Right lobe of liver (tissue), 6 donors: ENCODE results near the gene BTBD6. TPM values are rescaled to one million over a fixed set of nuclear protein-coding genes. Genes with fewer than 3 reads are reported as not detected.

Source experiments
- ATAC-seq, 4 donors: fragments of 200-7000 bp; cut with Tn5 transposase; one replicate each; pipeline ENCODE4 v1.9.1; 2020; ENCODE audit warnings: mild to moderate bottlenecking in 4 of 4, moderate library complexity in 4 of 4
- DNase-seq, 3 donors: peaks; one replicate each; pipeline ENCODE4 v3.0.0-alpha.2; 2020
- H3K27ac ChIP-seq, 3 donors: fragments of 200-600 bp; one replicate each; pipeline ENCODE4 v1.8.0; 2022
- H3K27me3 ChIP-seq, 2 donors: fragments of 200-600 bp; one replicate each; pipeline ENCODE4 v1.8.0; 2022
- H3K36me3 ChIP-seq, 4 donors: fragments of 200-600 bp; sonication (generic) in 1 of 4; one replicate each; pipeline versions ENCODE4 v1.5.1 to v1.8.0; 2017 to 2022; ENCODE audit warnings: control low read depth in 1 of 4
- H3K4me1 ChIP-seq, 4 donors: fragments of 200-600 bp; sonication (generic) in 1 of 4; one replicate each; pipeline versions ENCODE4 v1.5.1 to v1.8.0; 2017 to 2022; ENCODE audit warnings: control low read depth in 1 of 4
- H3K4me3 ChIP-seq, 3 donors: fragments of 200-600 bp; one replicate each; pipeline ENCODE4 v1.8.0; 2022
- H3K9me3 ChIP-seq, 4 donors: fragments of 200-600 bp; sonication (generic) in 1 of 4; one replicate each; pipeline versions ENCODE4 v1.5.1 to v1.8.0; 2017 to 2022; ENCODE audit warnings: control low read depth in 1 of 4
- POLR2A ChIP-seq: fragments of 450-650 bp; IDR thresholded peaks from one replicate; pipeline ENCODE4 v1.6.1; 2017; ENCODE audit warnings: antibody characterized with exemption, mild to moderate bottlenecking
- WGBS: methylation state at CpG from one replicate; pipeline ENCODE4 v1.1.6; 2018; ENCODE audit warnings: low coverage, low lambda C conversion rate; ENCODE audit not compliant: insufficient coverage; ENCODE audit errors: missing lambda C conversion rate; 5-methylcytosine and 5-hydroxymethylcytosine counted together
- intact Hi-C, 2 donors: fragments of 100-400 bp; cut with DNase I; formaldehyde crosslinking; loops; one replicate each; pipeline versions ENCODE4 v1.11.2 to v1.14.1; 2022
- total RNA-seq, 6 experiments: library from RNA; depleted of rRNA in 2 of 6; stranded (reverse); fragments of >200 nt in 2 of 6; fragmentation: NEBNext Ultra II Directional in 3 of 6; extraction: Animal tissue kit (Norgen Biotek cat#: 25700) in 3 of 6; gene quantifications; one replicate each; pipeline versions ENCODE4 v1.1.0 to v1.2.4, GENCODE V29; 2016 to 2023
- TF ChIP-seq, protein P1 (sequence below), 4 donors: fragments of 200-600 bp in 3 of 4; fragments of 450-650 bp in 1 of 4; IDR thresholded peaks; one replicate each; pipeline versions ENCODE4 v1.5.1 to v1.8.0; 2016 to 2022; ENCODE audit warnings: antibody characterized with exemption in 4 of 4, mild to moderate bottlenecking in 2 of 4
- donor health status: DM: no; HTN: yes; CAD: no.
- donor health status: DM: no; HTN: no; CAD: no.
- donor health status: DM: no; HTN: no; CAD: no.
- donor health status: DM: no; HTN: yes; CAD: no.
- donor health status: DM: no; HTN: yes; CAD: no.

BTBD6 gene
- total RNA-seq, 6 experiments from 2014 or later, result 16.5 to 25.0 (median 17.7) TPM

DNA sequence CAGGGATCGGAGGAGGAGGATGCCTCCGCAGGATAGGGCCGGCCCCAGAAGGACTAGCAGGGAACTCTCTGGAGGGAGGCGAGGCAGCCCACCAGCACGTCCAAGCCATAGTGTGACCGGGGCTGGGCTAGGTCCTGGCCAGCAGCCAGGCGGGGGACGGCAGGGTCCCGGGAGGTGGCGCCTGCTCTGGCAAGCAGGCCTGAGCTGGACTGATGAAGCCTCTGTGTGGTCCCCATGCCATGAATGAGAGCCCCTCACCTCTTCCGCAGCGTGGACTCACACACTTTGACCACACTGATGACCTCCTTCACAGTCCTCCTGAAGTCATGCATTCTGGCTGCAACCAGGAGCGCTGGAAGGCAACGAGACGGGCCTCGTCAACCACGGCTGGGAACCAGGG is 19.8 kb upstream of the BTBD6 start:
- DNase-seq (peak in 1 of 3 donors; percentile 30), ATAC-seq (peak in 1 of 4 donors; percentile 47)
- no peaks in the 10 kb centered on the region for H3K27me3 ChIP-seq
- no peaks in the 10 kb centered on the region for H3K4me1 ChIP-seq
- H3K4me3 ChIP-seq, result no peak overlapping the region
- TF ChIP-seq POLR2A, result no peak
- TF ChIP-seq, protein P1, sequence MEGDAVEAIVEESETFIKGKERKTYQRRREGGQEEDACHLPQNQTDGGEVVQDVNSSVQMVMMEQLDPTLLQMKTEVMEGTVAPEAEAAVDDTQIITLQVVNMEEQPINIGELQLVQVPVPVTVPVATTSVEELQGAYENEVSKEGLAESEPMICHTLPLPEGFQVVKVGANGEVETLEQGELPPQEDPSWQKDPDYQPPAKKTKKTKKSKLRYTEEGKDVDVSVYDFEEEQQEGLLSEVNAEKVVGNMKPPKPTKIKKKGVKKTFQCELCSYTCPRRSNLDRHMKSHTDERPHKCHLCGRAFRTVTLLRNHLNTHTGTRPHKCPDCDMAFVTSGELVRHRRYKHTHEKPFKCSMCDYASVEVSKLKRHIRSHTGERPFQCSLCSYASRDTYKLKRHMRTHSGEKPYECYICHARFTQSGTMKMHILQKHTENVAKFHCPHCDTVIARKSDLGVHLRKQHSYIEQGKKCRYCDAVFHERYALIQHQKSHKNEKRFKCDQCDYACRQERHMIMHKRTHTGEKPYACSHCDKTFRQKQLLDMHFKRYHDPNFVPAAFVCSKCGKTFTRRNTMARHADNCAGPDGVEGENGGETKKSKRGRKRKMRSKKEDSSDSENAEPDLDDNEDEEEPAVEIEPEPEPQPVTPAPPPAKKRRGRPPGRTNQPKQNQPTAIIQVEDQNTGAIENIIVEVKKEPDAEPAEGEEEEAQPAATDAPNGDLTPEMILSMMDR (IDR thresholded peaks at IDR 0.05), result no peak
- H3K36me3 ChIP-seq, result peaks cover 0 to 12% (median 1%) of the 10 kb centered on the region in 4 donors
- intact Hi-C loops, result no loop called here
- H3K27ac ChIP-seq, result no peak overlapping the region
- no peaks in the 10 kb centered on the region for H3K9me3 ChIP-seq
- WGBS, result 88% methylated on average over 6 of the region's 17 CpGs

DNA sequence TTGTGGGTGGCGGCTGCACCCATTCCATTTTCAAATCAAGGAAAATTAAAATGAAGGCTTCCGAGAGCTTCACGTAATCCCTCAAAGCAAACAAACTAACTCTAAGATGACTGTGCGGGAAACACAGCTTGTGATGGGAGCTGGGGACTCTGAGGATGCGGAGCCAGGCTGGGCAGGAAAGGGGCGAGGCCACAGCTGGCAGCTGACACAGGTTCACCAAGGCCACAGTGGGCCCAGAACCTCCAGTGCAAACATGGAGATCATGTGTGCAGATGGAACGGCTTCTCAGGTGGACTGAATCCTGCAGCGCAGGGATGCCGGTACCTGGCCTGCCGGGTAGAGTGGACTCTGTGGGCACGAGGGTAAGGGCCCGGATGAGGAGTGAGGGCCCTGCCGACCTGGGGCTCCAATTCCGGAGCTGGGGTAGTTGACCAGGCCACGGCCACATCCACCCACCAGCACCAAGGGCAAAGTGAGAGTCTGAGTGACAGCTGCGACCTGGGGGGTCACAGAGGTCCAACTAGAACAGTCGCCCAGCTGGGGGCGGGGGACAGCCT is 19.2 kb upstream of the BTBD6 start:
- Histone ChIP-seq H3K36me3 (peaks cover 0 to 12% (median 1%) of the 10 kb centered on the region in 4 donors), H3K4me1 (no peaks in the 10 kb centered on the region), H3K27me3 (no peaks in the 10 kb centered on the region), H3K9me3 (no peaks in the 10 kb centered on the region), H3K4me3 (no peak overlapping the region), H3K27ac (no peak overlapping the region)
- TF ChIP-seq, protein P1 (IDR thresholded peaks at IDR 0.05), result no peak
- no peak for TF ChIP-seq POLR2A
- WGBS, result 93% methylated on average over 12 of the region's 18 CpGs
- DNase-seq (peak in 1 of 3 donors; percentile 46), ATAC-seq (peak in 1 of 4 donors; percentile 39)
- intact Hi-C loops, result no loop called here

DNA sequence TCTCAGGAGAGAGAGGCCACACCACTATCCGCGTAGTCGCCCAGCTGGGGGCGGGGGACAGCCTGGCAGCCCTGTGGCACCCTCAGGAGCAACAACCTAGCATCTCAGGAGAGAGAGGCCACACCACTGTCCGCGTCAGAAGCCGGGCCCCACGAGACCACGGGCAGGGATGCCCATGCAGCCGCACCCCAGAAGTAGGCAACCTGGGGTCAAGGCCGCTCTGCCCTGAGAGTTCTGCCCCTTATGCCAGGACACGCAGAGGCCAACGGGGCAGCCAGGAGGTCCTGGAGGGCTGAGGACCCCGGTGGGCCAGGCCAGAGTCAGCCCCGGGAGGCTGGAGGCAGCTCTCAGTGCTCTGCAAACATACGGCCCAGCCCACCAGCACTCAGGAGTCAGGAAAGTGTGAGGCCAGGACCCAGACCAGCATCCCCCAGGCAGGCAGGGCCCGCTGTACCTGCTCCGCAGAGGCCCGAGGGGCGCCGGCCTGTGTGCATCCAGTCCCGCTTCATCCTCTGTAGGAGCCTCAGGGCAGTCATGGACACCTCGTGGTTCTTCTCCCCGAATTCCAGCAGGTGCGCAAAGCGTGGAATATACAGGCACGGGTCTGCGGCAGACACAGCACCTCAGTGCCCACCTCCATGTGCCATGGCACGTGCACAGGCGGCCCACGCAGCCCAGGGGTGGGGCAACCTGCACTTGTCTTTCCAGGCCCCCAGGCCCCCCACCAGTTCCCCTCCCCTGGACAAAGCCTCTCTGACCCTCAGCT is 7.3 kb upstream of the BTBD6 start:
- DNase-seq (peak in 1 of 3 donors; percentile 16), ATAC-seq (peak in 1 of 4 donors; percentile 49)
- Histone ChIP-seq H3K4me3 (no peak overlapping the region), H3K27me3 (no peaks in the 10 kb centered on the region), H3K4me1 (peaks cover 0 to 5% (median 2%) of the 10 kb centered on the region in 4 donors), H3K27ac (no peak overlapping the region), H3K36me3 (no peaks in the 10 kb centered on the region), H3K9me3 (no peaks in the 10 kb centered on the region)
- intact Hi-C loops, result no loop called here
- no CpG with 5 or more reads among the region's 31 CpGs for WGBS
- TF ChIP-seq, protein P1 (IDR thresholded peaks at IDR 0.05), result no peak
- no peak for TF ChIP-seq POLR2A

DNA sequence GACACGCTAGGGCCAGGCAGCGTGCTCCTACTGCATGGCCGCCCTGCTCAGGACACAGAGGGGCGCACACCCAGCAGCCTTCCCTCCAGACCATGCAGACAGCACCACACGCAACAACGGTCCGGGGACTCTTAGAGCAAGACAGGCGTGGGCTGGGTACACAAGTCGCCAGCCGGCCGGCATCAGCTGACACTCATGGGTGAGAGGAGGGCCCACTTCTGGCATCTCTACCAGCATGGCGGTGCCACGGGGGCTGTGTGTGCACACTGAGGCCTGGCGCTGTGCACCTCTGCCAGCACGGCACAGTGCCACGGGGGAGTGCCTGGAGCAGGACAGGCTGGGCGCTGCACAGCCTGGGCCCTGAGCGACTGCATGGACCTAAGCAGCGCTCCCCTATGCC is 6.7 kb upstream of the BTBD6 start:
- H3K27me3 ChIP-seq, result no peaks in the 10 kb centered on the region
- H3K9me3 ChIP-seq, result no peaks in the 10 kb centered on the region
- no peaks in the 10 kb centered on the region for H3K36me3 ChIP-seq
- TF ChIP-seq POLR2A, result no peak
- TF ChIP-seq, protein P1 (IDR thresholded peaks at IDR 0.05), result no peak
- H3K4me1 ChIP-seq, result peaks cover 0 to 6% (median 2%) of the 10 kb centered on the region in 4 donors
- DNase-seq, result peak in 2 of 3 donors; percentile 16 to 56
- no peak overlapping the region for H3K27ac ChIP-seq
- intact Hi-C loops, result no loop called here
- peak in 1 of 4 donors; percentile 43 for ATAC-seq
- H3K4me3 ChIP-seq, result no peak overlapping the region
- WGBS, result no CpG with 5 or more reads among the region's 19 CpGs
